ENCODE data around the gene NPM3. TPM values are rescaled to one million over a fixed set of nuclear protein-coding genes. Genes with fewer than 3 reads are reported as not detected.

Gene NPM3
- total RNA-seq, 6 experiments from 2014 or later = 4.7 to 31.8 (median 8.6) TPM

DNA sequence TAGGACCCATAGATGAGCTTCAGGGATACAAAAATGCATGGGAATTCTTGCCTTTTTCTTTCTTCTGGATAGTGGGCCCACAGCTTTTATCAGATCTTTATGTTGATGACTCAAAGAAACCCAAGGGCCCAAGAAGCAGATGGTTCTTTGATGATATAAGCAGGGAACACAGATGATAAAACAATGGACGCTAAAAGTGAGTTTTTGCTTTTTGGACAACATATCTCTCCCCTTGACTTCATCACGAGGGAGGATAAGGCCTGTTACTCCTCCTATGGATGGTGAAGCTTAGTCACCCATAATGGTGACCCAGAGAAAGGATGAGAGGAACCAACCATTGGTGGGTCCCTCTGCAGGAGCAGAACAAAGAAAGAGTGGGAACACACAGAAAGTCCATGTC, 41.5 kb upstream of the NPM3 start:
- TF ChIP-seq, protein P1, sequence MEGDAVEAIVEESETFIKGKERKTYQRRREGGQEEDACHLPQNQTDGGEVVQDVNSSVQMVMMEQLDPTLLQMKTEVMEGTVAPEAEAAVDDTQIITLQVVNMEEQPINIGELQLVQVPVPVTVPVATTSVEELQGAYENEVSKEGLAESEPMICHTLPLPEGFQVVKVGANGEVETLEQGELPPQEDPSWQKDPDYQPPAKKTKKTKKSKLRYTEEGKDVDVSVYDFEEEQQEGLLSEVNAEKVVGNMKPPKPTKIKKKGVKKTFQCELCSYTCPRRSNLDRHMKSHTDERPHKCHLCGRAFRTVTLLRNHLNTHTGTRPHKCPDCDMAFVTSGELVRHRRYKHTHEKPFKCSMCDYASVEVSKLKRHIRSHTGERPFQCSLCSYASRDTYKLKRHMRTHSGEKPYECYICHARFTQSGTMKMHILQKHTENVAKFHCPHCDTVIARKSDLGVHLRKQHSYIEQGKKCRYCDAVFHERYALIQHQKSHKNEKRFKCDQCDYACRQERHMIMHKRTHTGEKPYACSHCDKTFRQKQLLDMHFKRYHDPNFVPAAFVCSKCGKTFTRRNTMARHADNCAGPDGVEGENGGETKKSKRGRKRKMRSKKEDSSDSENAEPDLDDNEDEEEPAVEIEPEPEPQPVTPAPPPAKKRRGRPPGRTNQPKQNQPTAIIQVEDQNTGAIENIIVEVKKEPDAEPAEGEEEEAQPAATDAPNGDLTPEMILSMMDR (IDR thresholded peaks at IDR 0.05) = no peak
- no peak for TF ChIP-seq POLR2A (IDR thresholded peaks at IDR 0.05)
- DNase-seq (peak in 1 of 3 donors; percentile 9), ATAC-seq (no peak)
- WGBS (ENCODE audit: insufficient coverage, low coverage, low lambda C conversion rate, missing lambda C conversion rate) = 86% methylated on average over 1 of the region's 2 CpGs
- Histone ChIP-seq H3K27me3 (no peaks in the 10 kb centered on the region), H3K4me1 (no peaks in the 10 kb centered on the region), H3K36me3 (peaks cover 0 to 2% (median 0%) of the 10 kb centered on the region in 4 donors), H3K27ac (no peak overlapping the region), H3K4me3 (no peak overlapping the region), H3K9me3 (no peaks in the 10 kb centered on the region)
- intact Hi-C loops (cut with DNase I) = no loop called here

DNA sequence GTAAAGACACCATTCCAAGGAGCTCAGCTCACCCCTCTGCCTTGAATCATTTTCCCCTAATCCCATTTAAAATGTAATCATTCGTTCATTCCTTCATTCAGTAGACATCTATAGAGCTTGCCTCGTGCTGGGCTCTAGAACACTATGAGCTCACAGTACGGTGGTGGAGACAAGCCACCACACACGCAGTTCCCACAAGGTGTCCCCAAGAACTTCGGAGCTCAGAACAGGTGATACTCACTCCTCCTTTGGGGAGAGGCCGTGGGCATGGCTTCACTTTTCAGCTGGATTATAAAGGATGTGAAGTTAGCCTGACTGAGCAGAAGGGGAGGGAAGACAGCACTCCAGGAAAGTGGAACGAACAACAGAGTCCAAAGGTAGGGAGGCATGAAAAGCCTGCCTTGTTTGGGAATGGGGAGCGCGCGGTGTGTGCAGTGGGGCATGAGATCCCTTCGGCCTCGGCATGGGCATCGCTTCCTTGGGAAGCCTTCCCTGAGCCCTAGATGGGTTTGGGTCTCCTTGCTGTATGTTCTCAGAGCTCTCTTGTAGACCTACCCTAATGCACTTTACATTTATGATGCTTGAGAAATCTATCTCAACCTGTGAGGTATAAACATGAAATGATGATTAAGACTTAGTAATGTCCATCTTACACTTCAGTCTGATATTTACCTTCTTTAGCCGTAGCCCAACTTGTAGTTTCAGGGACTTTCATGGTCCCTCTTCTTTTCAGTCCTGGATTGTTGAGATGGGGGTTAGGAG, 35.8 kb upstream of the NPM3 start:
- intact Hi-C loops (cut with DNase I) = no loop called here
- TF ChIP-seq, protein P1 (IDR thresholded peaks at IDR 0.05) = no peak
- no peak for TF ChIP-seq POLR2A (IDR thresholded peaks at IDR 0.05)
- no peaks in the 10 kb centered on the region for H3K9me3 ChIP-seq
- H3K4me1 ChIP-seq = peaks cover 0 to 13% (median 0%) of the 10 kb centered on the region in 4 donors
- peak; percentile 9 to 32 (median 16) for ATAC-seq
- no peak for DNase-seq
- peak overlapping the region; percentile 85 to 98 (median 91) for H3K27ac ChIP-seq
- no peaks in the 10 kb centered on the region for H3K36me3 ChIP-seq
- no peaks in the 10 kb centered on the region for H3K27me3 ChIP-seq
- 17% methylated on average over 13 of the region's 14 CpGs for WGBS (ENCODE audit: insufficient coverage, low coverage, low lambda C conversion rate, missing lambda C conversion rate)
- H3K4me3 ChIP-seq = peak overlapping the region; percentile 80 to 99 (median 95)

DNA sequence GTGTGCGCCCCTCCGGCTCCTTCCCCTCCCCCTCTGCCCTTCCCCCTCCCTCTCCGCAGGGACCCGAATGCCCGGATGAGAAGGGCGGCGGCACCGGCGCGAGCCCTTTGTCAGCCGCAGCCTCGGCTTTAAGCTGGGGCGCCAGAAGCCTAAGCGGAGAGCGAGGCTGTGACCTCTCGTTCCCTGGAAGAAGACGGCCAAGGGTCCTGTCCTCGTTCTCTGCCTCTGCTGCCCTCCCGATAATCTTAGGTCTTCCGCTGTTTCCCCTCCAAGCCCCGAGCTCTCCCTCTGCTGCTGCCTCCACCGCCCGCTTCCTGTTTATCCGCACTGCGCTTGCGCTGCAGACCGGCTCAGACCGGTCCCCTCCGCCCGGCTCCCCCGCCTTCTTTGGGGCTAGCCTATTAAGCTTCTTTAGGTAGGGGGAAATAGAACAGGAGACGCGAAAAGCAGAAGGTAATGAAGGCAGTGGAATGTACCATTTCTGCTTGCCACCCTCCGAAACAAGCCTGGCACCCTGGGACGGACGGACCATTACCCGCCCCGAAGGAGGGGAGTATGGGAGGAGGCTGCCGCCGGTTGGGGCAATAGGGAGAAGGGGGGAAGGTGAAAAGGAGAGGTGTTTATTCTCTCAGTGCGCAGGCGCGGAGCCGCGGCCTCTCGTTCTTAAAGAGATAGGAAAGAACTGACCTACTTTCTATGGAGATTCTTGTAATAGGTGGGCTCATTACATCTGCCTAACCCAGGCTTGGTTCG, 35.0 kb upstream of the NPM3 start, which contains the start of gene OGA:
TSS of gene OGA (minus strand) at position 326 of the 753 bp plus-strand sequence. CDS start 422 bp downstream, outside the sequence.
- TF ChIP-seq, protein P1 (IDR thresholded peaks at IDR 0.05) = no peak
- TF ChIP-seq POLR2A (IDR thresholded peaks at IDR 0.05) = peak; percentile 95
- peak within 1 kb of the TSS; percentile 80 to 99 (median 95) for H3K4me3 ChIP-seq
- DNase-seq (peak; percentile 98 to 99 (median 99)), ATAC-seq (peak; percentile 89 to 95 (median 94))
- no peaks in the 10 kb centered on the region for H3K9me3 ChIP-seq
- H3K27me3 ChIP-seq = no peaks in the 10 kb centered on the region
- peak within 1 kb of the TSS; percentile 90 to 98 (median 91) for H3K27ac ChIP-seq
- intact Hi-C loops (cut with DNase I) = no loop called here
- WGBS (ENCODE audit: insufficient coverage, low coverage, low lambda C conversion rate, missing lambda C conversion rate) = under 1% methylated on average over 41 of the region's 47 CpGs
- H3K4me1 ChIP-seq = peaks cover 0 to 16% (median 0%) of the 10 kb centered on the region in 4 donors
- no peaks in the 10 kb centered on the region for H3K36me3 ChIP-seq

DNA sequence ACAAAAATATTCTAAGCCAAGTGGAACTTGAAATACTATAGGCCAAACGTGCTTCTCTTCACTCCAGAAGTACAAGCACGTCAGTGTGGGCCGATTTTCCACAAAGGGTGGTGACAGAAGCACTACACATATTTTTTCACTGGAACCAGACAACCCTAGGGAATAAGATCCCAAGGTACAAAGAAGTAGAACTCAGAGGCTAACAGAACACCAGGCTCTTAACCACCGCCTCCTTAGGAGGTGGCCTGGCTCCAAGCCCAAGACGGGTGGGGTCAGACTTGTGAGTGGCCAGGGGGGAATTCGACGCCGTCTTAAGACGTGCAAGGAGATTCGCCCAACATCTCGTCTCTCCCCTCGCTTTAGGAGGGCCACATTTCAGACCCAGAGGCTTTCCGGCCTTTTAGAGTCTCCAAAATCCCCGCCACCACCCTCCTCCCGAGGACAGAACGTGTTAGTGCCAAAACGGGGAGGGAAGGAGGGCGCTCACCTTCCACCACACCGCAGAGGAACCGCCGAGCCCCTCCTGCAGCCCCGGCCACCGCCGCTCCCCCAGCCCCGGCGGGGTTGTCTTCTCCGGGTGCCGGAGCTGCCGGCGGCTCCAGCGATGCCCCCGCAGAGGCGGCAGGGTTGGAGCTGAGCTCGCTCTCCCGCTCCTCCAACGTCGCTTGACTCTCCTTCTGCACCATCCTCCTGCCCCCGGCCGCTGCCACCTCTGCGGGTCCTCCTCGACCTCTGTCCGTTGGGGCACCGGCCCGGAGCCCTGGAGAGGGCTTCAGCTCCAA, 34.3 kb upstream of the NPM3 start:
- intact Hi-C loops (cut with DNase I) = no loop called here
- Histone ChIP-seq H3K9me3 (no peaks in the 10 kb centered on the region), H3K4me1 (peaks cover 0 to 19% (median 0%) of the 10 kb centered on the region in 4 donors), H3K4me3 (peak overlapping the region; percentile 80 to 99 (median 95)), H3K27me3 (no peaks in the 10 kb centered on the region), H3K27ac (peak overlapping the region; percentile 90 to 98 (median 91)), H3K36me3 (peaks cover 0 to 2% (median 0%) of the 10 kb centered on the region in 4 donors)
- under 1% methylated on average over 19 of the region's 44 CpGs for WGBS (ENCODE audit: insufficient coverage, low coverage, low lambda C conversion rate, missing lambda C conversion rate)
- ATAC-seq (peak; percentile 0 to 23 (median 14)), DNase-seq (peak; percentile 77 to 83 (median 81))
- TF ChIP-seq, protein P1 (IDR thresholded peaks at IDR 0.05) = no peak
- no peak for TF ChIP-seq POLR2A (IDR thresholded peaks at IDR 0.05)
